ENCODE results near the gene CCT8.
"Not testable (repeated sequence)": the region's sequence is repeated elsewhere in the genome, so short reads cannot be mapped to it uniquely, and the experiment has no call there.

CCT8 gene

GRCh38 chr21:29078869-29079767 lies 5.7 kb upstream of the CCT8 start:
- no peak for DNase-seq (ENCODE audit: low read depth)

DNA sequence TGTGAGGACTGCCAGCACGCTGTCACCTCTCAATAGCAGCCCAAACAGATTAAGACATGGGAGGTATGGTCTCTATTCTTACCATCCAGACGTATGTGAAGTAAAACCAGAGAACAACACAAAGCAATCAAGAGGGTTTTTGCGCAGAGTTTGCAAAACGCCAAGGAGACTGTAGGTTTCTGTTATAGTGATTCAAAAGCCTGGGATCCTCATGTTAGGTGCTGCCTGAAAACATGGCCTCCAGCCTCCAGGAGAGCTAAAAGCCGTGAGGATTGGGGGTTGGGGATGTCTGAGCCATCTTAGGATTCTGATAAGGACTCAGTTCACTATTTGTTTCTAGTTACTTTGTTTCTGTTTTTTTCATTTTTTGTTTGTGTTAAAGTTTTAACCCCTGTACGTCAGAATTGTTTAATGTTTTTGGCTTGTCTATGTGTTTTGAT lies 4.2 kb upstream of the CCT8 start:
- no peak for DNase-seq (ENCODE audit: low read depth)

DNA sequence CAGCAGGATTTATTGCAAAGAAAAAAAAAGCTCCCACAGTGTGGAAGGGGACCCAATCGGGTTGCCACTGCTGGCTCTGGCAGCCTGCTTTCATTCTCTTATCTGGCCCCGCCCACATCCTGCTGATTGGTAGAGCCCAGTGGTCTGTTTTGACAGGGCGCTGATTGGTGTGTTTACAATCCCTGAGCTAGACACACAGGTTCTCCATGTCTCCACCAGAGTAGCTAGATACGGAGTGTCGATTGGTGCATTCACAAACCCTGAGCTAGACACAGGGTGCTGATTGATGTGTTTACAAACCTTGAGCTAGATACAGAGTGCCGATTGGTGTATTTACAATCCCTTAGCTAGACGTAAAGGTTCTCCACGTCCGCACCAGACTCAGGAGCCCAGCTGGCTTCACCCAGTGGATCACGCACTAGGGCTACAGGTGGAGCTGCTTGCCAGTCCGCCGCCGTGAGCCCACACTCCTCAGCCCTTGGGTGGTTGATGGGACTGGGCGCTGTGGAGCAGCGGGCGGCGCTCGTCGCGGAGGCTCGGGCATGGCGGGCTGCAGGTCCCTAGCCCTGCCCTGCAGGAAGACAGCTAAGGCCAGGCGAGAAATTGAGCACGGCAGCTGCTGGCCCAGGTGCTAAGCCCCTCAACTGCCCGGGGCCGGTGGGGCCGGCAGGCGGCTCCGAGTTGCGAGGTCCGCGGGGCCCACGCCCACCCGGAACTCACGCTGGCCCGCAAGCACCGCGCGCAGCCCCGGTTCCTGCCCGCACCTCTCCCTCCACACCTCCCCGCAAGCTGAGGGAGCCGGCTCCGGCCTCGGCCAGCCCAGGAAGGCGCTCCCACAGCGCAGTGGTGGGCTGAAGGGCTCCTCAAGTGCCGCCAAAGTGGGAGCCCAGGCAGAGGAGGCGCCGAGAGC lies 3.5 kb upstream of the CCT8 start:
- not testable (repeated sequence) for DNase-seq (ENCODE audit: low read depth)

DNA sequence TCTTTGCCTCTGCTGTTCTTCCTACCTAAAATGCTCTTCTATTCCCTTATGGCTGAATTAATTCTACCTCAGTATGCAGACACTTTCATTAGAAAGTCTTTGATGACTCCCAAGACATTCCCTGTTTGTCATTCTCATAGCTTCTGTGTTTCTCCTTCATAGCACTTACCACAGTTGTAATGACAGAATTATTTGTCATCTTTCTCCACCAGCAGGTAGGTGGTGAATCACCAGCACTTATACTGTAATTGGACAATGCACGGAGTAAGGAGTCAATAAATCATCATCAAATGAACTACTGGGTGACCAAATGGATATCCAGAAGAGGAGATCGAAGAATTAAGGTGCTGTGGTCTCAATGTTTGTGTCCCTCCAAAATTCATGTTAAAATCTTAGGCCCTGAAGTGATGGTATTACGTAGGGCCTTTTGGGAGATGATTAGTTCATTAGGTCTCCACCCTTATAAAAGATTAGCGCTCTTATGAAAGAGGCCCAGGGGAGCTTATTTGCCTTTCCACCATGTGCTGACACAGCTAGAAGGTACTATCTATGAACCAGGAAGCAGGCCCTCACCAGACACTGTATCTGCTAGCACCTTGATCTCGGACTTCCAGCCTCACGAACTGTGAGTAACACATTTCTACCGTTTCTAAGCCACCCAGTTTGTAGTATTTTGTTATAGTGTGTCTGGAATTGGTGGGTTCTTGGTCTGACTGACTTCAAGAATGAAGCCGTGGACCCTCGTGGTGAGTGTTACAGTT lies 2.4 kb upstream of the CCT8 start:
- DNase-seq (ENCODE audit: low read depth) = no peak

DNA sequence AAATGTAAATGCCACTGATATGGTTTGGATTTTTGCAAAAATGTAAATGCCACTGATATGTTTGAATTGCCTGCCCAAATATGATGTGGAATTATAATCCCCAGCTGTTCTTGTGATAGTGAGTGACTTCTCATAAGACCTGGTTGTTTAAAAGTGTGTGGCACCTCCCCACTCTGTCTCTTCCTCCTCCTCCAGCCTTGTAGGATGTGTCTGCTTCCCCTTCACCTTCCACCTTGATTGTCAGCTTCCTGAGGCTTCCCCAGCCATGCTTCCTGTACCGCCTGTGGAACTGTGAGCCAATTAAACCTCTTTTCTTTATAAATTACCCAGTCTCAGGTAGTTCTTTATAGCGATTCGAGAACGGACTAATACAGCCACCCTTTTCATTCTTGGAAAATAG lies 1.3 kb upstream of the CCT8 start:
- no peak for DNase-seq (ENCODE audit: low read depth)

GRCh38 chr21:29074007-29074376 lies 544 bp upstream of the CCT8 start:
- DNase-seq (ENCODE audit: low read depth) = no peak

DNA sequence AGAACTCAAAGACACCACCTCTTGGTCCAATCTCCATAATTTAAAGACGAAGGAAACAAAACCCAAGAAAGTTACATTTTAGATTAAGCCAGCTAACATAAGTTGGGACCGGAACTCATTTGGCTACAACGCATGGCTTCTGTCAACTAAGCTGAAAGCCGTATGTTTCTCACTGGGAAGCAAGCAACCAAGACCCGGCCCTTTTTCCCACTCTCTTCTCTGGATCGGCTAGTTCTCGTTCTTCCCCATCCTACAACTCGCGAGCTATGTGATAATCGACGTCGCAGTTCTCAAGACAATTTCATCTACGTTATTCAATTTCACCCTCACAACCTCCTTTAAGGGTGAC lies 601 bp downstream of the CCT8 start:
- no peak for DNase-seq (ENCODE audit: low read depth)

DNA sequence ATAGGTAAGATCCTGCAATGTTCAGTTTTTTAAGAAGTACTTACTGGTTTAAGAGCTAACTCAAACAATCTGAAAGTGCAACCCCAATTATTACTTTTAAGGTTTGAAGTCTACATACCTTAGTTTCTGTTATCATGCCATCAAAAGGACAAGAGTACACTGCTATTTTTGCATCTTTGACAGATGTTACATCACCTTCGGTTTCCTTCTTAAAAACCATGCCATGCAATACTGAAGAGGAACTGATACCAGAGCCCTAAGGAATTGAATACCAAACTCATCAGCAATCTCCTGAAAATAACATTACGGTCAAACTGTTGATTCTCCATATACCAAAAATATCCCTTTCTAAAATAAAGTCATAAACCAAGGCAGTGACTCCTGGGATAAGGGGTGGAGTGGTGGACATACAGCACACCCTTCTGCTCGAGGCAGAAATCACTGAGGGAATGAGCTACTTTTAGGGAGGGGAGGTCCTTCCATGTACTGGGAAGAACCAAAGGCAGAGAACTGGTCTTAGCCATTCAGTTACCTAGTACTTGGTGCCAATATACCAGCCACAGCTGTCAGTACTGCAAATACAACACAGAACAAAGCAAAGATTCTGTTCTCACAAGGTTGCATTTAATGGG lies 8.5 kb downstream of the CCT8 start:
- no peak for DNase-seq (ENCODE audit: low read depth)

DNA sequence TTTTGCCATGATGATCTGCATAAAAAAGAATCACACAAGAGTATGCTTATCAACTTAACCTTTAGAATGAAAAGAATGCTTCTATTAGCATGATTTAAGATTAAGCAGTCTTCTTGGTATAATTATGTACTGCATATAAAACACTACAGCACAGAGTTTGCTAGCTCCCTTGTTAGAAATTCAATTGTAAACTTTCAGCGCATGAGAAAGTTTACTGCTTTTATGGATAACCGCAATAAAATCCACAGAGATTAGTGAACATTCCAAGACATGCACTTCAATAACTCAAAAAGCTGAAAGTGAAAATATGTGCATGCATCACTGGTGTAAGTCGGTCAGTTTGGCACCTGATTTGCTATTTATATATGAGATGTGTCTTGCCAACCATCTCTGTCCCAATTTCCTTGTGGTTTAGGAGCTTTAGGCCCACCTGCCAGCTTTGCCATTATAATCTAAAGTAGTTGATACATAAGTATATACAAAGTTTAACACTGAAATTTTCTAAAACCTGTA lies 16.9 kb downstream of the CCT8 start:
- DNase-seq (ENCODE audit: low read depth) = no peak

GRCh38 chr21:29056005-29056404 lies 17.4 kb downstream of the CCT8 start:
- no peak for DNase-seq (ENCODE audit: low read depth)

DNA sequence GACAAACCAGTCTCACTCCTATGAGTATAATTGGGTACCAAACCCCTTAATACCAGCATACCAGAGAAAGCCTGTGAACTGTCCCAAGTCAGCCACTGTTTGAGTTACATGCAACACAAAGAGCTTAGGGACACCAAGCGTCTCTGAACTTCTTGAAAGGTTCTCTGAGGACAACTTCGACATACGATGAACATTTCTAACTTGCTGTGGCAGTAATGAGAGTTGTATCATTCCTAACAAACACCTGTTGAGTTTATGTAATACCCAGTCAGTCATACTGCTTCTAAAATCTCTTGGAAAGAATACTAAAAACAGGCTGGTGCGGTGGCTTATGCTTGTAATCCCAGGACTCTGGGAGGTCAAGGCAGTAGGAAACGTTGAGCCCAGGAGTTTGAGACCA lies 18.4 kb downstream of the CCT8 start:
- DNase-seq (ENCODE audit: low read depth) = no peak

- DNase-seq (ENCODE audit: low read depth) = no peak
Observed at GRCh38 chr21:29053656-29054055, 19.8 kb downstream of the CCT8 start.

DNA sequence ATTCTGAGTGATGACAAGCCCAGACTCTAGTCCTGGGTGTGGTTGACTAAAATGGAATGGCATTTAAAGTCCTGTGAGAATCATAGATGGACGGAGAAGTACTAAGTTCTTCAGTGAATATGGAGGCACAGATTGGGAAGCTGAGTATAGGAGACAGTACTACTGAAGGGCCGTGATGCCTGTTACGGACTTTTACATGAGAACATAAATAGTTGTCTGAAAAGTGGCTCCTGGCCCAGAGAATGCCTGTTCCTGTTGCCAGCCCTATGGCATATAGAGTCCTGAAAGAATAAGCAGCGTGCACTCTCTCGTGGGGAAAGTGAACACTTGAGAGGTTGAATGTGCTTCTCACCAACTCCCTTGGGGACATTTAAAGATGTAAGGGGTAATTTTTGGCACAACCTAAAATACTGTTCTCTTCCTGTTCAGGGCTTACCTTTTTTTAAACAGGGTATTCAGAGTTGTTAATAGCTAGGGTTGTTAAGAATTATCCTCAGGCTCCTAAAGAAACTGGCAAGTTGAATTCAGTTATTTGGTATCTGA lies 20.4 kb downstream of the CCT8 start:
- no peak for DNase-seq (ENCODE audit: low read depth)

DNA sequence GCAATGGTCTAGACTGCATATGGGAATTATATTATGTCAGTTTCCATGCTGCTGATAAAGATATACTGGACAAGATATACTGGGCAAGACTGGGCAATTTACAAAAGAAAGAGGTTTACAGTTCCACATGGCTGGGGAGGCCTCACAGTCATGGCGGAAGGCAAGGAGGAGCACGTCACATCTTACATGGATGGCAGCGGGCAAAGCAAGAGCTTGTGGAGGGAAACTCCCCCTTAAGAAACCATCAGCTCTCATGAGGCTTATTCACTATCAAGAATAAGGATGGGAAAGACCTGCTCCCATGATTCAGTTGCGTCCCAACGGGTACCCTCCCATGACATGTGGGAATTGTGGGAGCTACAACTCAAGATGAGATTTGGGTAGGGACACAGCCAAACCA lies 21.2 kb downstream of the CCT8 start:
- DNase-seq (ENCODE audit: low read depth) = no peak

GRCh38 chr21:29034678-29035077 lies 38.8 kb downstream of the CCT8 start:
- DNase-seq (ENCODE audit: low read depth) = no peak

DNA sequence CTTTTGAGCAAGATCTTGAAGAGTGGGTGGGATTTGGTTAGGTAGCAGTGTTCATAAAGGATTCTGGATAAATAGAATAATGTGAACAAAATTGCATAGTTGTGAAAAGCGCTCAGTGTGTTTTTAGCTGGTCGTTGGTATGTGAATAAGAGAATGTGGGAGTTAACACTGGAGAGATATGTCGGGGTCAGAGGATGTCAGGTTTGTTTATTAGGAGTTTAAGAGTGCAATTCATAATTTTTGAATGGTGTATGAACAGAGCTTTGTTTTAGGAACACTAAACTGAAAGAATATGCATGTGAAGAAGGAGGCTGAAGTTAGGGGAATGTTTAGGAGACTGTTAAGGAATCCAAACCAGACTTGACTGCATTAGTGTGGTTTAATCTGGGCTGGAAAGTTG lies 39.6 kb downstream of the CCT8 start:
- DNase-seq (ENCODE audit: low read depth) = no peak

DNA sequence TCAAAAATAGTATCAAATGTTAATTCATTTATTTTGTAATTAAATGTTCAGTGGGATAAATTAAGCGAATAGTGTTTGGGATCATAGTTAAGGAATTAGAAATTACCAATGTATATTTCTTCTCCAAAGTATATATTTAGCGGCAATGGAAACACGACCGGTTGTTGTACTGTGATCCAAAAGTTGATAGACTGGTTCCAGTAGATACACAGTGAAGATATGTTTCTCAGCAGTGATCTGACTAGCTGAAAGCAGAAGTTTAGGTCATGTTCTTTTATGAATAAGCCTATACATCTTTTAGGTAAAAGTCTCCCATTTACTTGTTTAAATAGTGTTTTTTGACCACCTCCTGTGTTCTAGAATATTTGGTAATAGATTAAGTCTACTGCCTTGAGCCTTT lies 40.1 kb downstream of the CCT8 start:
- no peak for DNase-seq (ENCODE audit: low read depth)

GRCh38 chr21:29030909-29031308 lies 42.5 kb downstream of the CCT8 start:
- no peak for DNase-seq (ENCODE audit: low read depth)

- DNase-seq (ENCODE audit: low read depth) = no peak
Observed at GRCh38 chr21:29029524-29029923, 43.9 kb downstream of the CCT8 start.

GRCh38 chr21:29025328-29025713 lies 48.1 kb downstream of the CCT8 start:
- DNase-seq (ENCODE audit: low read depth) = no peak

Data from non-pigmented ciliary epithelial cell (primary cell).